ENCODE data around the gene GABPB2.

The GABPB2 gene

DNA sequence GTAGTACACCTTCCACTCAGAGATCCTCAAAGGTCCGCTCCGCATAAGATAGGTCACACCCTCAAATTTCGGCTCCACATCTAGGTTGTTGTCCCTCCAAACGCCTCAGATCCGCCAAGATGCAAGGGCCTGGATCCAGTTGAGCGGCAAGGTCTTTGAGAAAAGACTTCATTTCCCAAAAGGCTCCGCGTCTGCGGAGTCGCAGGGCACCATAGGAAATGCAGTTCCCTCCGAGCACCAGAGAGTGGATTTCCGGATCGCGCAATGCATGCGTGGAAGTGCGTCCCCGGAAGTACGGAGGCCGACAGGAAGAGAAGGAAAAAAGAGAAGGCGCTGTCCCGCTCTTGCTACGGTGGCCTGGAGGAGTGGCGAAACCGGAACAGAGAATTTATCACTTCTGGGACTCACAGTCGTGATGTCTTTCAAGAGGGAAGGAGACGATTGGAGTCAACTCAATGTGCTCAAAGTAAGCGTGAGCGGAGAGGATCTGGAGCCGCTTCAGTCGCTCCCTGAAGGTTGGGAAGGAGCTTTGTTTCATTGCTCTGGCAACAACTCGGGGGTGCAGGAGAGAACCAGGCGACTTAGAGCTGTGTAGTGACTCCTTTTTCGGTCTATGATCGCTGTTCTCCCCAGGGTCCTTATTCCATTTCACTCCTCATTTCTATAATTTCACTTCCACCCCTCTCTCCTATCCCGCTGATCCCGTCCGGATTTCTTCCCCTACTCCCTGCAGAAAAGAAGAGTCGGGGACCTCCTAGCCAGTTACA is 95.4 kb downstream of the GABPB2 start, which contains the start of the genes LYSMD1 and SCNM1:
Gene LYSMD1 (minus strand): TSS at position 165 of the 767 bp plus-strand sequence. CDS start 644 bp downstream, outside the sequence.
Gene SCNM1 (plus strand): TSS at position 407 of the 767 bp plus-strand sequence. CDS start 9 bp downstream, at position 416.
- peak; percentile 98 for DNase-seq

DNA sequence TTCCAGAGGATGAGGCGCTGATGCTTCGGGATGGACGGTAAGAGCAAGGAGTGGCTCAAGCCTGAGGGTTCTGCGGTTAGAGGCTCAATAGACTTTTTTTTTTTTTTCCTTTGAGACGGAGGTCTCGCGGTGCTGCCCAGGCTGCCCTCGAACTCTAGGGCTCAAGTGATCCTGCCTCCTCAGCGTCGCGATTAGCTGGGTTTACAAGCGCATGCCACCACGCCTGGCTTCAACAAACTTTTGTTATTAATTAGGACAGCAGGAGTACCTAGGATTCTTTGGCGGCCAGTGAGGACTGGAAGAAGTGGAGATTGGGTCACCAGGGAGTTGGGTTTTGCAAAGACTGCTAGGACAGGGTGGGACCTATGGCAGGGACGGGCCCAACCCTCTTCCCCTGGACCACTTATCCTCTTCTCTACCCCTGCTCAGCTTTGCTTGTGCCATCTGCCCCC is 96.0 kb downstream of the GABPB2 start:
- peak; percentile 29 for DNase-seq

DNA sequence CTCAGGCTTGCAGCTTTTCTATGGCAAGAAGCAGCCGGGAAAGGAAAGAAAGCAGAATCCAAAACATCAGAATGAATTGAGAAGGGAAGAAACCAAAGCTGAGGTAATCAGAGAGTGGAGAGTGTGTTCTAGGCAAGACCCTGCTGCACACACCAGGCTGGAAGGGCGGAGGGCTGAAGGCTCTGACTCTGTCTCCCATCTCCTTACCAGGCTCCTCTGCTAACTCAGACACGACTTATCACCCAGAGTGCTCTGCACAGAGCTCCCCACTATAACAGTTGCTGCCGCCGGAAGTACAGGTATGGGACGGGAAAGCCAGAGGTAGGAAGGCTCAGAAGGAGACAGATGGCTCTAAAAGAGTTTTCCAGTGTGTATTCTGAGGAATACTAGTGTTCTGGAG is 96.6 kb downstream of the GABPB2 start:
- no peak for DNase-seq

DNA sequence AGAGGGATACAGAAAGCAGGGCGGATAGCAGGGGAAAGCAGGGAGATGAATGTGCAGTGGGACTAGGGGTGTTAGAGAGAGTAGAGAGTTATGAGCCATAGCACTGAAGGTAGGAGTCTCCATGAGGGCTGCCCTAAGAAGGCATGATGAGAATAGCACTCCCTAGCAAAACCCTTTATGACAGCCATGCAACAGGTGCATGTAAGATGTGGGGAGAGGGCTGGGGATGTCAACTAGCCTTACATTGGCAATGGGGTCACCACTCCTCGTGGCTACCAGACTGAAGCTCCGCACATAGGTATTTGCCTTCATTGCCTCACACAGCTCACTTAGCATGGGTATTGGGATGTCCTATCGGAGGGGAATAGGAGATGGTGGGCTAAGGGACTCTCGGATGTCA is 100.6 kb downstream of the GABPB2 start:
- no peak for DNase-seq

All from kidney glomerular epithelial cell (primary cell).